Measurements from ENCODE around the gene GAB2.

DNA sequence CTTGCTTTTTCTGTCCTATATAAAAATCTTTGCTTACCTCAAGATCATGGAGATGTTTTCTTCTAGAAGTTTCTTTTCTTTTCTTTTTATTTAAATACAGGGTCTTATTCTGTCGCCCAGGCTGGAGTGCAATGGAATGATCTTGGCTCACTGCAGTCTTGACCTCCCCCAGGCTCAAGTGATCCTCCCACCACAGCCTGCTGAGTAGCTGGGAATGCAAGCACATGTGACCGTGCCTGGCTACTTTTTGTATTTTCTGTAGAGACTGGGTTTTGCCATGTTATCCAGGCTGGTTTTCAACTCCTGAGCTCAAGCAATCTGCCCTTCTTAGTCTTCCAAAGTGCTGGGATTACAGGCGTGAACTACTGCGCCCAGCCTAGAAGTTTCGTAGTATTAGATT is 183.6 kb downstream of the GAB2 start:
- no peak for TF ChIP-seq POLR2A (IDR thresholded peaks at IDR 0.05; ENCODE audit: low read length)
- no peak for TF ChIP-seq GATA1 (IDR thresholded peaks at IDR 0.05; ENCODE audit: low read depth, low read length)

Measured in erythroblast (primary cell).